Measurements from ENCODE around the gene KAT2A. TPM values are rescaled to one million over a fixed set of nuclear protein-coding genes. Genes with fewer than 3 reads are reported as not detected.
A peak's percentile ranks its signal among the peaks of the same experiment; 100 is the strongest.

KAT2A gene
- total RNA-seq, 1 donor from 2014 or later: 9.1 TPM

DNA sequence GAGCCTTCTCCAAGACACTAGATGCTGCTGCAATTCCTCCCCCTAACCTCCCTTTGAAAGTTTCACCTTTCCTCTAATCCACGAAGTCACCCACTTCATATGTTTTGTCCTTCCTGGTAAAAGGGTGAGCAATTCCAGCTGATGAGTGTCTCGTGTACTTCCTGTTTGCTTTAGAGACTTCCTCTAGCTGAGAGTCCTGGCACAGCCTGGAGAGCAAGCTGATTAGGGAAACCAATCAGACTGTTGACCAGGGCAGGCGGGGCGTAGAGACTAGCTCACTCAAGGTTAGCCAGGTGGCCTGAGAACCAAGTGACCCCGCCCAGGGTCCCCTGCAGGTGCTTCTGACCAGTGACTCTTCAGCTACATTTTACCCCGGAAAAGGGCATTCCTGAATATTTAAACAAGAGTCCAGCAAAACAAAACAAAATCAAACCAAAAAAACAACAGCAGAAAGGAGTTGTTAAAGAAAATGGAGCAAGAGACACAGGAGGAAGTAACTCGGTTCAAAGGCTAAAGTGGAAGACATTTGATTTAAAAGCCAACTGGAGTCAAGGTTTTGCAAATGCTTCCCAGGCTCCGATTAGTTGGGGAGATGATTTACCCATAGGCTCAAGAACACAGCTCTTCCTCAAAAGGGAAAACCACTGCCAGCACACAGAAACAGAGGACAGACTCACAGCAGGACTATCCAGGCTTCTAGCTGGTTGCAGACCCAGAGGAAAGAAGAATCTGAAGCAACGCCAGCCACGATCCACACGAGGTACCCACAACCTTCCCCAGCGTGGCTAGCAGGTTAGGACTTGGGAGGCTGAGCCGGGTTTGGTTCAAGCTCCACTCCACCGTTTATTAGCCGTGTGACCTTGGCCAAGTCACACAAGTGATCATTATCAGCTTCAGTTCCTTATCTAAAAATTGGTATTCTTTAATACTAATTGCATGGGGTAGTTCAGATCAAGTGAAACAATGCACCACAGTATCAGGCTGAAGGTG is 14.8 kb upstream of the KAT2A start:
- DNase-seq (ENCODE audit: low spot score): no peak

DNA sequence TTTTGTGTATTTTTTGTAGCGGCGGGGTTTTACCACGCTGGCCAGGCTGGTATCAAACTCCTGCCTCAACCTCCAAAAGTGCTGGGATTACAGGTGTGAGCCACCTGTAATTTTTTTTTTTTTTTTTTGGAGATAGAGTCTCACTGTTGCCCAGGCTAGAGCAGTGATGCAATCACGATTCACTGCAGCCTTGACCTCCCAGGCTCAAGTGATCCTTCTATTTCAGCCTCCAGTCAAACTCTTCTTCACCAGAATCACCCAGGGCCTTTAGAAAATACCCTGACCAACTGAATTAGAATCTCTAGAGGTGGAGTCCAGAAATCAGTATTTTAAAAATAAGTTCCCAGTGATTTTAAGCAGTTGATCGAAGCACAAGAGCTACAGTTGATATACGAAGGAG is 14.0 kb upstream of the KAT2A start:
- no peak for DNase-seq (ENCODE audit: low spot score)

DNA sequence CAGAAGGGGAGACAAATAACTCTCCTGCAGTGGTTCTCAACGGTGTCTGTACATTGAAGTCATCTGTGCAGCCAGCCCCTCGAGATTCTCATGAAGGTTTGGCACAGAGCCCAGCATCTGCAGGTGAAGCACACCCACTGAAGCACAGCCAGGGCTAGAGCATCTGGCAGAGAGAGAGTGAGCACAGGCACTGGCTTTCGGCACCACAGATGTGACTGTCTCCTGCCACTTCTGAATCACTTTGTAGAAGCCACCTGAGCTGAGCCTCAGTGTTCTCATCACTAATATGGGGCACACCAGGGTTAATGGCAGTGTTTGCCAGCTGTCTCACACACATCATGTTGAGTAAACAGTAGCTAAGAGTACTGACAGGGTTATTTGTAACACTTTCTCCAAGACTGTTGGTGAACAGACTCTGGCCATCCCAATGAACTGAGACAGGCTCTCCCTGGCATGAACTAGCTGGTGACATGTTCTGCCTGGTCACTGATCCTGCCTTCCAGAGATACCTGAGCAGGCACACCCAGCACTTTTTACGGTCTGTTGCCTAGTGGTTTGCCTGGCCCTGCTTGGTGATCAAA is 12.4 kb upstream of the KAT2A start:
- no peak for DNase-seq (ENCODE audit: low spot score)

DNA sequence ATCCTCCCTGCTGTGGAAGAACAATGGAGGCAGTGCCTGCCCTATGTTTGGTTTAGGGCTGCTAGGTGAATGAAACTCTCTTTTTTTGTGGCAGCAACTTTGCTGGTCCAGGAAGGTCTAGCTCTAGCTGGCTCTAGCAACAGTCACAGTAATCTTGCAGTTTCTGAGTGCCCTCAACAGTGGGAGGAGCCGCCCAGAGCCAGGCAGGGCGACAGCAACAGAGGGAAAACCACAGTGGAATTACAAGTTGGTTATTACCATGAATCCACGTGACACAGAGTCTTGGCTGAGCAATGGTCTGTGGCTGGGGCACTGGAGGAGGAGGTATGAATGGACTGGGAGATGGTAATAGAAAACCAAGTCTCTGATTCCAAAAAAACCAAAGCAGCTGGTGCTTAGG is 11.8 kb upstream of the KAT2A start:
- DNase-seq (ENCODE audit: low spot score): no peak

DNA sequence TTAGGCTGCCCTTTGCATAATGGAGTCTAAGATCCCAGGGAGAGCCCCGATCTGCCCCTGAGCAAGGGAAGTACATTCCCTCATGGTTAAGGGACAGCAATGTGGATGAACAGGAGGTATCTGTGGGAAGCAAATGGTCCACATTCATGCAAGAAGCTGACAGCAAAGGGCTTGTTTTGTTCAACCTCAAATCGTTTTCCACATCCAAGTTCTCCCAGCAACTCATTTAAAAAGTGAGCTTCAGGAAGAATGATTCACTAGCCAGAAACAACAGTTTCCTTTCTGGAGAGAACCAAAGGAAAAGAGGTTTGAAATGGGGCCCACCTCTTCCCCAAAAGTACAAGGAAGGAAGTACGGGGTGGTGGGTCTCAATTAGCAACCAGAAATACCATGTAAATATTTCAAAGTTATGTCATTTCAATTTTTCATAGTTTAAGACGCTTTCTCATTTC is 10.8 kb upstream of the KAT2A start:
- no peak for DNase-seq (ENCODE audit: low spot score)

DNA sequence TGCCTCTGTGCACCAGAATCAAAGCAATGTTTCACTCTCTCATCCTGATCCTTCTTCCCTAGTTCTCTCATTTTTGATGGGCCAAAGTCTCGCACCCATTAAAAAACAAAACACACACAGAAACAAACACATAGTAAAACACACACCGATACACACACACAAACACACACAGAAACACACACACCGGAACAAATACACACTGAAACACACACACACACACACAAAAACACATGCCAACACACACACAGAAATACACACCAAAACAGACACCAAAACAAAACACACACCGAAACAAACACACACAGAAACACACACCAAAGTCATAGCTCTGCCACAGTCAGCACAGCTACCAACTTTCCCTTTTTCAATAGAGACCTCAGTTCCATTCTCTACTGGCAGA is 10.1 kb upstream of the KAT2A start:
- DNase-seq (ENCODE audit: low spot score): no peak

DNA sequence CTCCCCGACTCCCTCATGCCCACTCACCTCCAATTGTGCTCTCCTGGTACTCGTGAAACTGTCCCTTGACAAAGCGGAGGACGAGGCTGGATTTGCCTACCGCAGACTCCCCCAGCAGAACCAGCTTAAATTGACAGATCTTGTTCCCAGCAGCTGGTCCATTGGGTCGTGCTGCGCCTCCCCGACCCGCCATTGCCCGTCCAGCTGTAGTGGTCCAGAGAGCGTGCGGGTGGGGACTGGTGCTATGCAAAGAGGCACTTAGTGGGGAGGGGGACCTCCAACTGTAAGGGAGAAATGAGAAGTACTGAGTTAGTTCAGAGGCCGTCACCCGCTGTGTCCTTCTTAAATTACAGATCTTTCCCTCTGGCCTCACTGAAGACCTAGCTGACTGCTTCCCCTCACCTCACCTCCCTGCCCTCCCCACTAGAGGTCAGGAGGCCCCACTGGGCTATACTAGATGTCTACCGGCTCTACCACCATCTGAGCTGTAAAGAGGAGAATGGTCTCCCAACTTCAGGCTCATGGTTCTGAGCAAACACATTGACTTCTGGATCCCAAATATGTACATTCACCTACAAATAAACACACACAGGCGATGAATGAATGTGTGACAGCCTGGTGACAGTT is 9.3 kb upstream of the KAT2A start:
- DNase-seq (ENCODE audit: low spot score): no peak

DNA sequence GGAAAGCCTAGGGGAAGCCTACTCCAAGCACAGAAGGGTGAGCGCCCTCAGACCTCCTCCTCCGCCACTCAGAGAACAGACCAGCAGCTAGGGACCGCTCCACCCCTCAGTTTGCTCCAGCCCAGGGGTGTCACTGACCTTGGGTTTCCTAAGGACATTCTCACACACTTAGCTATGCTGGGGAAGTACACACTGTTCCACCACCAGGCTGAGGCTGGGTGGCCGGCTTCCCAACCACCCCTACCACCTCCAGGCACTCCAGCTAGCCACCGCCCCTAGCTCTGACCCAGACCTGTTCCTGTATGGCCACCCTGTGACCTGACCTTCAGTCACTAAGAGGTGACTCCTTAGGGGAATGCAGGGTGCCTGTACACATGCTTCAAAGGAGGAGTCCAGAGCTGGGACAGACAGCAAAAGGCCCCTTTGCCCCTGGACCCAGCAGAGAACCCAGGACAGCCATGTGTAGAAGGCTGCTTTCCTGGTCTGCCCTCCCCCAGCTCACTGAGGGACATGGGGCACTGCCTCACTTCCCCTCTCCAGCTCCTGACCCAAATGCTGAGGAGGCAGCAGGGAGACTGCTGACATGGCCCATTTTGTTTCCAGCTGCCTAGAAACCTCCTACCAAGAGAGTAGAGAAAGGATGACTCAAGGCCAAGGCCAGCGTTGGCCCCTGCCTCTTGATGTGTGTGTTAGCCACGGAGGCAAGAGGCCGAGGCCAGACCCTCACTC is 8.1 kb upstream of the KAT2A start:
- no peak for DNase-seq (ENCODE audit: low spot score)

DNA sequence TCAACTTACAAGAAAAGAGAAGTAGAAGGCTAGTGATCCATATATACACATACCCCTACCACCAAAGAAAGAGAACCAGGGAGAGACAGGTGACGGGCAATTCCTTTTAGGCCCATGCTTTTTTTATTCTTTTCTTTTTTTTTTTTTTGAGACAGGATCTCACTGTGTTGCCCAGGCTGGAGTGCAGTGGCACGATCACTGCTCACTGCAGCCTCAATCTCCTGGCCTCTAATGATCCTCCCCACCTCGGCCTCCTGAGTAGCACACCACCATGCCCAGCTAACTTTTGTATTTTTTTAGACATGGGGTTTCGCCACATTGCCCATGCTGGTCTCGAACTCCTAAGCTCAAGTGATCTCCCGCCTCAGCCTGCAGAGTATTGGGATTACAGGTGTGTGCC is 6.2 kb upstream of the KAT2A start:
- DNase-seq (ENCODE audit: low spot score): no peak

DNA sequence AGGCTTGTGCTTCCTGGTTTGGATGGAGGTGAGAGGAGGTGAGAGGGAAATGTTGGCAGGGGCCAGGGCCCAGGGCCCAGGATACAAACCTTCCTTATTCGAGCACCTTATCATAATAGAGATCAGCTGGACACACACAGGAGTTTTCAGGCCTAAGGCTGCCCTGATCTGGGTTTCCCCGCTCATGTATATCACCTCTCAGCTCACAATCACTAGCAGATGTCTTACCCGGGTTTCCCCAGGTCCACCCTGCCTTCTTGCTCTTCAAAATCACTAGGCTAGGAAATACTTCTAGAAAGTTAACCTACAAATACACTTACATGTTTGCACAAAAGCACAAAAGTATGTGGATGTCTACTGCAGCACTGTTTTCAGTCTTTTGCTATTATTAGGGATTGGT is 5.7 kb upstream of the KAT2A start:
- no peak for DNase-seq (ENCODE audit: low spot score)

DNA sequence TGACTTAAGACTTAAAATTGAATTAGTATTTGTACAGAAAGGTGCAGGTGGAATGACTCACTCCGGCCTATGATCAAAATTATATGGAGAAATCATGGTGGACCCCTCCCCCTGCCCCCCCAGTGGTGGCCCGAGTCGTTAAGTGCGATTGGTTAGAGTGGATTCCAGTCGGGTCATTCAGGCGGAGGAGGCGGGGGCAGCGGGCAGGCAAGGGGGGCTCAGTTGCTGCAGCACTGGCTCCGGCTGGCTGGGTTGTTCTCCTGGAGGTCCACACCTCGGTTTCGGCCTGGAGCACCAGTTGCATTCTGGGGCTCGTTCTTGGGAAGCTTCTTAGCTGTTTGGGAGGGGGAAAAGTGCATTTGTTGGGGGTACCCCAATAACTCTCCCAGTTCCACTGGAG is 4.4 kb upstream of the KAT2A start:
- DNase-seq (ENCODE audit: low spot score): no peak

DNA sequence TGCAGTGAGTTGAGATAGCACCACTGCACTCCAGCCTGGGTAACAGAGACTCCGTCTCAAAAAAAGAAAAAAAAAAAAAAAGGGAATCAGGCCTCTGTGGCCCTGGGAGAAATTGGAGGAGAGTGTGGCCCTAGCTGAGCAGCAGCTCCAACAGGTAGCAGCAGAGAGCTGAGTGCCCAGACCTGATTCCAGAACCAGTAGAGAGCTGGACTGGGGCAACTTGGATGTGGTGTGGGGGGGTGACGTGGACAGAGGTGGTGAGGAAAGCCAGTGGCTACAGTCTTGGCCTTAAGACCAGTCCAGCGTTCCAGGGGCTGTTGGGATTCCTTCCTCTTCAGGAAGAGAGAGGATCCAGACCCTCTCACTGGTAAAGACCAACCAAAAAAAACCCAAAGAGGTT is 3.1 kb upstream of the KAT2A start:
- no peak for DNase-seq (ENCODE audit: low spot score)

DNA sequence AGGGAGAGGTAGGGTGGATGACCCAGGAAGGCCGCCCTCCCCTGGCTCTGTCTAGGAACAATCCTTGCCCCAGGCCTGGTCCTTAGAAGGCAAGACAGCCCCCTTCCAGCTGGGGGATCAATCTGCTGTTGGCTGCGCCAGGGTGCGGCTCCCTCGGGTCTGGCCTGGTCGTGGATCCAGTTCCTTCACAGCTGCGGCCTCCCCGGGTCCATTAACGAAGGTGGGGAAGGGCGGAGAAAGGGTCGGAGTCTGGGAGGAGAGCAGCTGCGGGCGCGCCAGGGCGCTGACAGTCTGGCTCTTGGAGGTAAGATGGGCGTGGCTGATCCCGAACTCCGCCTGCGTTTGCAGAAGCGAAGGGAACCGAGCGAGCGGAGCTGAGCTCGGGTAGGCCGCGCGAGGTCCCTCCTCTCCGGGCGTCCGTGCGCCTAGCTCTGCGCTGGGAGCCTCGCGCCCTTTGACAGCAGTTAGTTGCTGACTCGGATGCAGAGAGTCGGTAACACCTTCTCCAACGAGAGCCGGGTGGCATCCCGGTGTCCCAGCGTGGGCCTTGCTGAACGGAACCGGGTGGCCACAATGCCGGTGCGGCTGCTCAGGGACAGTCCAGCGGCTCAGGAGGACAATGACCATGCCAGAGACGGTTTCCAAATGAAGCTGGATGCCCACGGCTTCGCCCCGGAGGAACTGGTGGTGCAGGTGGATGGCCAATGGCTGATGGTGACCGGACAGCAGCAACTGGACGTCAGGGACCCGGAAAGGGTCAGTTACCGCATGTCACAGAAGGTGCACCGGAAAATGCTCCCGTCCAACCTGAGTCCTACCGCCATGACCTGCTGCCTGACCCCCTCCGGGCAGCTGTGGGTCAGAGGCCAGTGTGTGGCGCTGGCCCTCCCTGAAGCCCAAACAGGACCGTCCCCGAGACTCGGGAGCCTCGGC is 1.5 kb upstream of the KAT2A start, which contains the start of gene HSPB9:
TSS of gene HSPB9 (plus strand) at position 434 of the 933 bp plus-strand sequence. CDS start at position 481, 47 bp downstream.
- DNase-seq (ENCODE audit: low spot score): peak; percentile 63

DNA sequence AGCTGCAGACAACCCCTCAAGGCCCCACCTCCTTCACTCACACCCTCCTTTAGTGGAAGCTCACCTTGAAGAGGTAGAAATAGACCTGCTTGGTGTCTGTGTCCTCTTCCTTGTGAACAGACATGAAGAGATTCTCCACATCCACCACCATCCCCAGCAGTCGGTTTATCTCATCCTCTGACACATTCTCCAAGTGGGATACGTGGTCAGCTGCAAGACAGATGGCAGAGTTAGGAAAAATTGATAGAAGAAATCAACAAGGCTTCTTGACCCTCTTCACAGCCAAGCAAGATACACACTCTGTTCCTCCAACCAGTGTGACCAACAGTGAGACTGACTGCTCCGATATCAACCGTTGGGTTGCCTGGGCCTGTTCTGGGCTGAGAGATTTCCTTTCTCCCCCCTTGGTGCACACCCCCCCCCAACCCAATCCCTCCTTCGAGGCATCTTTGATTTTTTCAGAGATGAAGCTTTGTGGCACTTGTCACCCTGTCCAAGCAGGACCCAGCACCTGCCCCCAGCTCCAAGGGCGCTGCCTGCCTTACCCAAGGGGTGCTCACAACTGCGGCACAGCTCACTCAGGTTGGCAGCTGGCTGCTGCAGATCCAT is 902 bp downstream of the KAT2A start:
- no peak for DNase-seq (ENCODE audit: low spot score)

DNA sequence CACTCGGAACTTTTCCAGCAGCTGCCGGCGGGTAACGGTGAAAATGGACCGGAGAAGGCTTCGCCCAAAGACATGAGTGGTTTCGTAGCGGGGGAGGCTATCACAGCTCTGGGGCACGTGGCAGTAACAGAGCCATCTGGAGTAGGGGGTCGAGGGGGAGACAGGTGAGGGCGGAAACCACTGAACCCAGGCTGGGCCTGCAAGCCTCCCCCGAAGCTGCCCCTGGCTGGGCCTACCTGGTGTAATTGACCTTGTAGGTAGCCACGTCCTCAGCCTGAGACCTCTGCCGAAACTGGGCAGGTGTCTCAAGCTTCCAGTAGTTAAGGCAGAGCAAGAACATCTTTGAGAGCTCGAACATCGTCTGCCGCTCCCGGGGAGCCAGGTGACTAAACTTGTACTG is 1.9 kb downstream of the KAT2A start:
- no peak for DNase-seq (ENCODE audit: low spot score)

DNA sequence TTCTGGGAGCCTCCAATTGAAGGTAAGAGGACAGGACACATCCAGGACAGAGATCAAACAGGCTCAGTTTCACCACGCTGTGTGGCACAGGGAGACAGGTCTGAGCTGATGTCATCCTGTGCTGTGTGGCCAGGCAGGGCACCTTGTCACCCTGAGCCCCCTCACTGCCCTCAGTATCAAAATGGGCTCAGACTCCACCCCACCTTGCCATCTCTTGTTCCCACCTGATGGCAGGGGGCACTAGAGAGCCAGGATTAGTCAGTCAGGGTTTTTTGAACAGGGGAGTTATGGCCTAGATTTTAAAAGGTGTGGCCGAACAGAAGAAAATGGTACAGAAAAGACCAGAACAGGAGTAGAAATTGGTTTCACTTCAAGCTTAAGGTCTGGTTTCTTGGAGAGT is 2.6 kb downstream of the KAT2A start:
- no peak for DNase-seq (ENCODE audit: low spot score)

DNA sequence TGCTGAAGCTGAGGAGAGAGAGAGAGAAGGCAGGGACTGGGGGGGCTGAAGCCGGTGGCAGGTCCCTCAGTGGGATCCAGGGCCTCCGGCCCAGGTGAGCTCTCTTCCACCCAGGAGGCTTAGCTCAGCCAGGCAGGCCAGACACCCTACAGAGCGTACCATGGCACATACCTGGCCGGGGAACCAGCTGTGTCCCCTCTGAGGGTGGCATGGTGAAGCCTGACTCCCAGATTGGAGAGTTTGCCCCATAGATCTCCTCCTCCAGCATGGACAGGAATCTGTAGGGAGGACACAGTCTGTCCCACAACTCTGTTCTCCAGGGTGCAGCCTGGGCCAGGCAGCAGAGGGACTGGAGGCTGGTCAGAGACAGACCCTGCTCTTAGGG is 3.0 kb downstream of the KAT2A start:
- no peak for DNase-seq (ENCODE audit: low spot score)

DNA sequence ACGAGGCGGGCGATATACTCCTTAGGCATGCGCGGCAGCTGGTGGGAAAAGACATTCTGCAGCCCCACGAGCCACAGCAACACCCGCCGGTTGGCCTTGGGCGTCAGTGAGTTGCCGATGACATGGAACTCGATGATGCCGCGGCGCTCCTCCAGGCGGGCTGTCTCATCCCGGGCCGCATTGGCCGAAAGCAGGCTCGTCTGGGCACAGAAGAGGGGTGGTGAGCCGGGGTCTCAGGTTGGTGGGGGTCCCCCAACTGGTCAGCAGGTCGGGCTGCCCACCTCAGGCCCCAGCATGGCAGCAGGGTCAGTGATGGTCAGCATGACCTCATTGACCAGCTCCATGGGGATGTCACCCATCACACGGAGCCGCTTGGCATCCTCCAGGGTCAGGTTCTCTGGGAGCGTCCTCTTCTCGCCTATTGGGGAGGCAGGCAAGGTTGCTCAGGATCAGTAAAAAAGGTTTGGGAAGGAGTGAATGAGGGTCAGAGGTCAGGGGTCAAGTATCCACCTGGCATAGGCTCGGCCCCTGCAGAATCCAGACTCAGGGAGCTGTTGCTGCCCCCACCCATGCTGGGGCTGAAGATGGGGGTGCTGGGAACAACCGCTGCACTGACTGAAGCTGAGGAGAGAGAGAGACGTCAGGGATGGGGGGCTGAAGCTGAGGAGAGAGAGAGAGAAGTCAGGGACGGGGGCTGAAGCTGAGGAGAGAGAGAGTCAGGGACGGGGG is 3.6 kb downstream of the KAT2A start:
- no peak for DNase-seq (ENCODE audit: low spot score)

DNA sequence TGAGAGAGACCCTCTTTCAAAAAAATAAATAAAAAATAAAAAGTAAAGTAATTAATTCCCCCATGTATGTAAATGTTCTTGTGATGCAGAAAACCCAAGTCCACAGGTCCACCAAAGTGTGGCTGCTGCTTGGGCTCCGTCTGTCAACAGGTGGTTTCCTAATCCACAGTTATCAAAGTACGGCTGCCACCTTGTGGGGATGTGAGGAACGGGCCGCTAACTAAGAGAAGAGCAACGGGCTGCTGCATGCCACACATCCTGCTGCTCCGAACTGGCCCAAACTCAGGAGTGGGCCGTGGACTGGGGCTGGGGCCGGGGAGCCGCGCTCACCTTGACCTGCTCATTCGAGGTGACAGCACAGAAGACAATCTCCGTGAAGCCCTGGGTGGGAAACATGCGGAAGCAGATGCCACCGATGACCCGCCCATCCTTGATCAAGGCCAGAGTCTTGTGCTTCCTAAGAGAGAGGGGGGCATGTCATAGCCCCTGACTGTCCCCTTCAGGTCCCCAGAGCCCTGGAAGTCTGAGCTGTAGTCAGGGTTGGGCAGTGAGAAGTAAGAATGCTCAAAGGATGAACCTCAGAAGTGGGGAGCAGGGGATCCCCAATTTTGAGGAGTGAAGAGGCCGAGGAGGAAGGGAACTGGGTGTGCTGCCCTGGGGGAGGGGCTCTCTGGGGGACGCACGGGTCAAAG is 4.3 kb downstream of the KAT2A start:
- peak; percentile 85 for DNase-seq (ENCODE audit: low spot score)

Measured in umbilical cord (tissue), 2 donors.